ENCODE data around the gene BPHL.
"Not testable (repeated sequence)": the region's sequence is repeated elsewhere in the genome, so short reads cannot be mapped to it uniquely, and the experiment has no call there.

The BPHL gene

DNA sequence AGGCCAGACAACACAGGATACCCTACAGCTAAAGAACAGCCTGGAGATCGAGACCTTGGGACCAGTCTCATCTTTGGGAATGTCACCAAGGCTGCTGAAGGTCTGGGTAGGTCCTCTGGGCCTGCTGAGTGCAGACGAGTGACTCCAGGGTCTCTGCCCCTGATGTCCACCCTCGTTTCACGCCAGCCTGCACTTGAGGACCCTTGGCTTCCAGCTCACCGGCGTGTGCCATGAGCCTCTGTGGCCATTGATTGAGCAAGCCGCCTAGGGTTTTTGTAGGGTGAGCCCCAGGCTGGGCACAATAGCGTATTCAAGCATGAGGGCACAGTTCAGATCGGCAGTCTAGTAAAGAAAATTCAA lies 4.3 kb downstream of the BPHL start:
- DNase-seq = no peak

DNA sequence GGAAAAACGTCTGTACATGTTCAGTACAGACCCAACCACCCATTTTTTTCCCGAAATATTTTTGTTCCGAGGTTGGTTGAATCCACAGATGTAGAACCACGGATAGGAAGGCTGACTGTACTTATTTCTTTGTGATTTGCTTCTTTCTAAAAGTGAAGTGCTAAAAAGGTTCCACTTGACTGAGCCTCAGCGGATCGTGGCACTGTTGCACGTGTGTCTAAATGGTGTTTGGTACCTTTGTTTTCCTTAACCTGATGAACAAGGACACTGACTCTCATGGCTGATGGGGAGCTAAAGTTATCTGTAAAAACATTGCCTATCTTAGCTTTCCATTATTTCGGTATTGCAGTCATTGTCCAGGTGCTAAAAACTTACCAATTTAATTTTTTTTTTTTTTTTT lies 6.2 kb downstream of the BPHL start:
- DNase-seq = no peak

DNA sequence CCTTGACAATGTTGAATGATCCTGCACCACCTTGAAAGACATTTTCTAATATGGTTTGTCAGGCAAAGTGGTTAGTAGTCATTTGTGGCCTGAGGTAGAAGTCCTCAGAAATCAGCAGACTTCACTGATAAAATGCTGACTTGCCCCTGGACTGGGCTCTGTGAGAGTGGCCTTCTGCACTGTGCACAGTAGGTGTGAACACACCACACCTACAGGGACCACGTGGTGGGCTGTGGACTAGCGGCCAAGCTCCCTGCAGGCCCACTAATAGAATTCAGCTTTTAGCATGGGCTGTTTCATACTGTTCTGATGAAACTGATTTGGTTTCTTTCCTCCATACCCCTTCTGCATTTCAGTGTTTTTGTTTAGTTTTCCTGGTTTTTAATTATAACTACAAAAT lies 7.3 kb downstream of the BPHL start:
- DNase-seq = no peak

DNA sequence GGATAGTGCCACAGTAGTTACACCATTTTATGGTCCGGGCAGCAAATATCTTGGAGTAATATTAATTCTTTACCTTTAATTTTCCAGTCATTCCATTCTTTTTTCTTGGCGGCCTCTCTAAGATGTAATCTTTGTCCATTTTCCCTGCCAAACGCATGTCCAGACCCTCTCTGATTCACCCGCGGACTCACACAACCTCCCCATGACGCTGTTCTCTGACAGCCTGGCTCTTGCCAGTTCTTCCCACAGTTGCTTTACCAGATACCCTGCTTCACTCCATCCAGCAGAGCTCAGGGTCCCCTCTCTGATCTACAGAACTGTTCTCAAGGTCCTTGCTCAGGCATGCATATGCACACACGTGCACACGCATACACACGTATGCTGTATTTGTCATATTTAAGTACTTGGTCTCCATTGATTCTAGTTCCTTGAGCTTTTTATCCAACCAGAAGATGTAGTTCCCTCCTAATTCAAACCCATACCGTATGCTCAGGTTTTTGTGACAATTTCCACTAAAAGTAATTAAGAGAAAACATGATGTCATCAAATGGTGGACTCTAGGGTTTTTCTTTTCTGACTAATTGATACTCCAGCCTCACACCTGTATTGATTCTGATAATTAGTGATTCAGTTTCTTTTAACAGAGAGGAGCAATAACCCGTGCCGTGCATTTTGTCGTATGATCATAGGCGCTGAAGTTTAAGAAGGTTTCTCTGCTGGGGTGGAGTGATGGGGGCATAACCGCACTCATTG lies 10.0 kb downstream of the BPHL start:
- DNase-seq = no peak

DNA sequence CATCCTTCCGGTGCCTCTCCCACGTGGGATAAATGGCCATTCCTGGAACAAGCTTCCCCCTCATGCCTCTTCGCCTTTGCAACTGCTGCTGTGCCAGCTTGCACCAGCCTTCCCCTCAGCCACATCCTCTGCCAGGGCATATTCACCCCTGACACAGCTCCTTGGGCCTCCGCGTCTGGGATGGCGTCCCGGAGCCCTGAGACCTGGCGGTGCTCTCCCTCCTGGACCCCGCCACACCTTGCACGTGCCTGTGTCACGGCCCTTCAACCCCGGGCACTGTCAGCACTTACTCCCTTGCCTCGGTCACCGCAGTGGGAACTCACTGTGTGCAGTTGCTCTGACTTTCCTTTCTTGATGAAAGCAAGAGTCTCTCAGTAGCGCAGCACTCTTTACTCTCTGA lies 13.2 kb downstream of the BPHL start:
- no peak for DNase-seq

DNA sequence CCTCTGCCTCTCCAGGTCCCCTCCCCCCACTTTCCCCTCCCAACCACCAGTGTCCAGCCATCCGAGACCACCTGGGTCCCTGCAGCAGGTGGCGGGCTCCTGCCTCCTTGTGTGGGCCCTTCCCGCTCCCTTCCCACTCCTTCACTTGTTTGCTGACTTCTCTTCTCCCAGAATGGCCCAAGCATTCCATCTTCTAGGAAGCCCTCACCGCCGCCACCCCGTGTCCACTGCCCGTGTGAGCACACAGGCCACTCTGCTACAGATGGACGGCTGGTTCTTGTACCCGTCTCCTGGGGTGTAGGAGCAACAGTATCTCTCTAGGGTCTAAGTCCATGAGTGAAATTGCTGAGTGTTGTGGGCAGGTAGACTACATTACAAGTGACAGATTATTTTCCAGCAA lies 15.0 kb downstream of the BPHL start:
- no peak for DNase-seq

DNA sequence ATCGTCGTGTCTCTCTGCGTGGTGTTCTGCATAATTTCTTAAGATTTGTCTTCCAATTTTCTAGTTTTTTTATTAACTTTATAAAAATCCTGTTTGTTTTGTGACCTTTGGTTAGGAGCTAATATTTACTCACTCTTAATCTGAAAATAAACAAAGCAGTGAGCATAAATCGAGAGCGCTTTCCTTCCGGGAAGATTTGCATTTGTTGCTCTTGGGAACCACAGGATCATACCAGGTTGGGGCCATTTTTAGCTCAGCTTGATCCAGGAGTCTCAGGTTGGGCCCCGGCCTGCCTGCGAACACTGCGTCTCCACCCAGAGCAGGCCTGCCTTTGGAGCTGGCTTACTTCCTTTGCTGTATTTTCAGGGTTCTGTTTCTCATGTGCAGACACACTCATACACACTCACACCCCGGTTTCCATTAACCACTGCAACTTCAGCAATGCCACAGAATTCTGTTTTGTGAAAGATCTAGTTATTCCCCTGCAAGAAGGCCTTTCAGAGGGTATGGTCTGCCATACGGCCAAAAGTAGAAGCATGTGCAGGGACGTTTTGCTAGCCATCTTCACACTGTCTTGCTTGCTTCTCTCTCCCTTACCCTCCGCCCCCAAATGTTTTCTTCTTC lies 17.3 kb downstream of the BPHL start:
- DNase-seq = no peak

DNA sequence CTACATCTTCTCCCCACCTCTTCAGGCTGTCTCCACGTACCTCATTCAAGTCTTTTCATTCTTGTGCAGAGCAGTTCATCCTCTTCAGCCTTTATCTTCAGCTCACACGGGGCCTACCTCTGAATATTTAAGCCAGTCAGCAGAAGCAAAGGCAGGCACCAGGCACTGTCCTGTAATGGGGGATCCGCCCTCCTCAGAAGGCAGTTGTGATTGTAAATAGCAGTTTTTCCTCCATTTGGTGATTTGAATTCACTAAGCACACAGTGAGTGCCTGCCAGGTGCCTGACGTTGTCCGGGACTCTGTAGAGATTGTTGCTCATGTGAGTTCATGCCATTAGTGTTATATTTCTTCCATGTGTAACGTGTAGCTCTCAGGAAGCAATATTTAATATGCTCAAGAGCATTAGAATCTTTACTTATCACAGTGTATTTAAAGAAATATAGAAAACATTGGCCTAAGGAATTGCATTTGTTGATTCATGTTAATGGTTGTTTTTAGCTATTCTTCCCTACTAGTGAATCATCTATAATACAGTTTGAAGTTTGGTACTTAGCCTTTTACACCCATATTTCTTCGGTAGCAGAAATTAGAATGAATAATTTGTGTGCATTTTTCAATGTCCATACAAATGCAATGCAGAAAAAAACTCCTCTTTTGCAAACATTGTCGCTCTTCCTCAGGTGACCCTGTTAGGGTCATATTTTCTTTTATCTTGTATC lies 17.9 kb downstream of the BPHL start:
- DNase-seq = no peak

DNA sequence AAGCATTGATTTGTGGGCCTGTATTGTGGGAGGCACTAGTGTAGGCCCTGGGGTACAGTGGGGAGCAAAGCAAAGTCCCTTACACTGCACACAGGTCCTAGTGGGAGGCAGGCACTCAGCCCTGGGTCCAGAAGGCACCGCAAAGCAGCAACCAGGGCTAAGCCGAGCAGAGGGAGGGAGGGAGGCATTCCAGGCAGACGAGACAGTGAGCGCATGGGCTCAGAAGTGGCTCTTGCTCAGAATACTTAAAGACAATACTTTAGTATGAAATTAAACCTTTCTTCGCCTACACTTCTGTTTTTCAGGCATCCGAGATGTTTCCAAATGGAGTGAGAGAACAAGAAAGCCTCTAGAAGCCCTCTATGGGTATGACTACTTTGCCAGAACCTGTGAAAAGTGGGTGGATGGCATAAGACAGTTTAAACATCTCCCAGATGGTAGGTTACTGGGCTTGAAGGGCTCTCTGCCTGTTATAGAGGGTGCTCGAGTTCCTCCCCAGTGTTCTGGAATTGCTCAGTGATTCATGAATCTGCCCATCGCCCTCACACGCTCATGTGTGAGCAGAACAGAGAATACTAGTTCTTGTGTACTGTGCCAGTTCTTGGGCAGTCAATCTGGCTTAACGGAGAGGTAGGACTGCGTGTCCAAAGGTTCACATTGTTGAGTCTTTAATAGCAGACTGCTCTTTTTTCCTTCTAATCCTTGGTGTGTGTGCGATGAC lies 18.7 kb downstream of the BPHL start:
- DNase-seq = peak; percentile 51

DNA sequence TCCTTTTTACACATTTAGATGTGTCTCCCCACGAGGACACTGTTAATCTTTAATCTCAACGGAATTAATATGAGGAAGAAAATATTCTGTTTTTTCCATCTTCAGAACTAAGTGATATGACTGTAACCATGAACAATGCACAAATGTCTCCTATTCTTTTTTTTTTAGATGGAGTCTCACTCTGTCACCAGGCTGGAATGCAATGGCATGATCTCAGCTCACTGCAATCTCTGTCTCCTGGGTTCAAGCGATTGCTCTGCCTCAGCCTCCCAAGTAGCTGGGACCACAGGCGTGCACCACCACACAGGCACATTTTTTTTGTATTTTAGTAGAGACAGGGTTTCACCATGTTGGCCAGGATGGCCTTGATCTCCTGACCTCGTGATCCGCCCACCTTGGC lies 19.4 kb downstream of the BPHL start:
- peak; percentile 47 for DNase-seq

DNA sequence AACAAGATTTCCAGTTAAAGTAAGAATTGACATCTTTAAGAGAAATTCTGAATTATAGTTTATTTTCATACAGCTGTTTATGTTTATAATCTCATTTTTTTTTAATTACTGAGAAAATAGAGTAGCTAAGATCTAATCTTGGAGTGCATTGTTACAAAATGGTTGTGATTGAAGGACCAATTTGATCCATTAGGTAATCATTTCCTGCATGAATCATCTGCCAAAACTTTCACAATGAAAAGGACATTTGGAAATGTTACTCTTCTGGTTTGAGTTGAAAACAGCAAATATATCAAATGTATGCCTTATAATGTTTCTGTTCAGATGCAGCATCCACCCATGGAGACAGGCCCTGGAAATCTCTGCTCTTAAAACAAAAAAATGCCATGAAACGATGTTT lies 19.8 kb downstream of the BPHL start:
- DNase-seq = no peak

DNA sequence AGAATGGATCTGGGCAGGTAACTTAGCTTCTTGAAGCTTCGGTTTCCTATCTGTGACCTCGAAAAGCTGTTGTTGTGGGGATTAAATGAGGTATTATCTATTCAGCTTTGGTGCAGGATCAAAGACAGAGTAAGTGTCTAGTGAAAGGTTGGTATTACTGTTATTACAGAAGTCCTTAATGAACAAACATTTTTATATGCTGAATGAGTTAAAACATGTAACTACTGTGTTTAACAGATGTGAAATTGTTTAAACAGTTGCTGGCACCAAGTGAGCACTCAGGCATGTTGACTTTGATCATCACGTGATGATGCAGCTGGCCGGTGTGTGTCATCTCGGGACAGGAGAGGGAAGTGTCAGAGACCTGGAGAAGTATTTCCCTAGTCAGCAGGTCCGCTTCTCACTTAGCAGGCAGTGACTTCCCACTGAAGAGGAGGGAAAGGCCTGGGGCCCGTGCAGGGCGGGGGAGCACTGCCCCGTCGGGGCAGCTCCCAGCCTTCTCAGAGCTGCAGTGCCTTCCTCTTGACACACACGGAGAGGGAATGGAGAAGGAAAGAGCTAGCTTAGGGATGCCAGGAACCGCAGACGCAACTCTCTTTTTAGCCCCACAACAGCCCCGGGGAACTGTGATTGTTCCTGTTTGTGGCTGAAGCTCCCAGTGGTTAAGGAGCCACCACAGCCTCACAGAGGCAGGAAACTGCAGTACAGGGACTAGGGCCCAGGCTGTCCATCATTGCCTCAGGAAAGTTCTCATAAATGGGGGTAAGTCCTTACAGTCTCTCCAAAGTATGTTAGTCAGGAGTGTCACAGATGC lies 20.8 kb downstream of the BPHL start:
- DNase-seq = peak; percentile 72

DNA sequence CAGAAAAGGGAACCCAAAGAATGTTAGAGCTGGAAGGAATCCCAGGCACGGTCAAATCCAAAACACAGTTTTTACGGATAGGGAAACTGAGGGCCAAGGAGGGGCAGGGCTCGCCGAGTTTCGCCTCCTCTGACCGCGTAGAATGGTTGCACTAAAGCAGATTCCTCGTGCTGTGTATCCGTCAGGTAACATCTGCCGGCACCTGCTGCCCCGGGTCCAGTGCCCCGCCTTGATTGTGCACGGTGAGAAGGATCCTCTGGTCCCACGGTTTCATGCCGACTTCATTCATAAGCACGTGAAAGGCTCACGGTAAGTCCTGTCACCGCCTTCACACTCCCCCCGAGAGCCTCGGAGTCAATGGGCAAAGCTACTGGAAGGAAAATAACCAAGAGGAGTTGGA lies 21.7 kb downstream of the BPHL start:
- DNase-seq = no peak

DNA sequence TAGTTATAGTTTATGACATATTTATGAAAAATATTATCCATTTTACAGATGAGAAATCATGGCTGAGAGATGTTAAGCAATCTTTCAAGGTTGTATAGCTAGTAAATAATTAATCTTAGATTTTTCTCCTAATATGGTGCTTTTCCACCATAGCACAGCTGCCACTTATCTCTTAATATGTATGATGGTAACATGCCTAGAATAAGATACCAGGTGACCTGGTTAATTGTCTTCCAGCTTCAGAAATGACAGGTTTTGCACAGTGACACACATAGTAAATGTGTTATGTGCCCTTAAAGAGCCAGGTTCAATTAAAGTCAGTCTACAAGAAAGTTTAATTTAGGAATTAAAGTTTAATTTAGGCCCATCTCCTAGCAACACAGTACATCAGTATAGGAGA lies 24.0 kb downstream of the BPHL start:
- no peak for DNase-seq

DNA sequence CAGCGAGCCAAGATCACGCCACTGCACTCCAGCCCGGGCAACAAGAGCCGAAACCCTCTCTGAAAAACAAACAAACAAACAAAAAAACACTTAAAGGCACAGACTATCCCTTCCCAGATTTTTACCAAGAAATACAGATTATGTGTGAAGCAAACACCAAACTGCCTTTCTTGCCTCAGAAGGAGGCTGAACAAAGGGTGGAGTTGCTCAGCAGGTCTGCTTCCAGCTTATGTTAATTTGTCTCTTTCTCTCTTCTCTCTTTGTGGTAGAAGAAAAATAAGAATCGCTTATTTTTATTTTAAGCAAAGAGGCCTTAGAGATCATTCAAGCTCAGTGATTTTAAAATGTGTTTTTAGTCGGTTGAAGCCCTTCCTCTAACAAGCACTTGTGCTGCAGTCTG lies 24.6 kb downstream of the BPHL start:
- no peak for DNase-seq

DNA sequence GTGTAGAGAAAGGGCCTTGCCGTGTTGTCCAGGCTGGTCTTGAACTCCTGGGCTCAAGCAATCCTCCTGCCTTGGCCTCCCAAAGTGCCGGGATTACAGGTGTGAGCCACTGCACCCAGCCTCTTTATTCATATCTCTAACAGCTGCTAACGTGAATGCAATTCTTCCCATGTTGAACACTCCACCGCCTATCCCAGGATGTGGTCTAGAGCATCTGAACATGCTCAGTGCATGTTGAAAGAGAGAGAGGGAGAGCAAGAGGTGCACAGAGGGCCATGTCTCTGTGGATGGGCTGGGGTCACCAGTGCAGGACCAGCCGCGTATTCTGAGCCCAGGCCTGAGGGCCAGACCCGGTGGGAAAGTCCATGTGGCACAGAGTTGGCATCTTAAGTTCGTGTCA lies 26.1 kb downstream of the BPHL start:
- no peak for DNase-seq

DNA sequence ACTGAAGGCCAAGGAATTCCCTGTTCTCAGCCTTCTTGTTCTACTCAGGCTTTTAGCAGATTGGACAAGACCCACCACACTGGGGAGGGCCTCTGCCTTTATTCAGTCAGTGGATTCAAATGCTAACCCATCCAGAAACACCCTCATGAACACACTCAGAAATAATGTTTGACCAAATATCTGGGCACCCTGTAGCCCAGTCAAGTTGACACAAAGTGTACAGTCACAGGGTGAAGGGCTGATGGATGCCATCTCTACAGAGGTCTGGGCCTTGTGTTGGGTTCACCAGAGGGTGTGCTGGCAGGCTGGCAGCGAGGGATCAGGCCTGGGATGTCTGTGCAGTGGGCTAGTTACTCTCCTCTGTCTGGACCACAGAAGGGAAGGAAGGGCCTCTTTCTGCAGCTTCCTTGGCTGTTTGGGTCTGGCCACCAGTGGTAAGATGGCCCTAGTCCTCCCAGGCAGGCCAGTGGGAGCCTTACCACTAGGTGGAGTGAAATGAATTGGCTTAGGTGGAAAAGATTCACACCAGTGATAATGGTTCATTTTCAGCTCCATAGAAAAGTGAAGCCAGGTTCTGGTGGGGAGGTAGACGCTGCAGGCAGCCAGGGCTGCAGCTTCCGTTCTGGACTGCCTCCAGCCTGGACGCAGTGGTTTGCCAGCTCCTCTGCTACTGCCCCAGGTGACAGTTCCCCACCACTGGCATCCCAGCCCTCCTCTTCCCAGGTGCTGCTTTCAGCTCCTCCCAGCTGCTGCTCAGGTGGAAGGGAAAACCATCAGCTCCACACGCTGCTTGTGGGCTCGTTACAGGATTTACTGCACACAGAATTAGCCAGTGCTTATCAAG lies 29.6 kb downstream of the BPHL start:
- DNase-seq = no peak

DNA sequence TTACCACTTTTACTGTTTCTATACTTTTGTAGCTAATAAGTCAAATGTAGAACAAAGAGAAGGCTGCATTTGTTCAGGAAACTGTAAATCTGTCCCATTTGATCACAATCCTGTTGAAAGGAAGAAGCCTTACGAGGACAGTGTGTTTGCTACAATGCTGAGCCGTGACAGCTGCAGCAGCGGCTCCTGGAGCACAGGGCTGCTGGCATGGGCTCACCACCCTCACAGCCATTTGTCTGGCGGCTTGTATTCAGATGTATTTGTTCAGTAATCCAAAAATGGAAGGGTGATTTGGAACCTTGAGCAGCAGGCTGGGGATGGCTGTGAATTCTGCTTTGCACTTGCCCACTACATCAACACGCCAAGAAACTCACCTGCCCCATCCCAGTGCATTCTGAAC lies 33.2 kb downstream of the BPHL start:
- no peak for DNase-seq

DNA sequence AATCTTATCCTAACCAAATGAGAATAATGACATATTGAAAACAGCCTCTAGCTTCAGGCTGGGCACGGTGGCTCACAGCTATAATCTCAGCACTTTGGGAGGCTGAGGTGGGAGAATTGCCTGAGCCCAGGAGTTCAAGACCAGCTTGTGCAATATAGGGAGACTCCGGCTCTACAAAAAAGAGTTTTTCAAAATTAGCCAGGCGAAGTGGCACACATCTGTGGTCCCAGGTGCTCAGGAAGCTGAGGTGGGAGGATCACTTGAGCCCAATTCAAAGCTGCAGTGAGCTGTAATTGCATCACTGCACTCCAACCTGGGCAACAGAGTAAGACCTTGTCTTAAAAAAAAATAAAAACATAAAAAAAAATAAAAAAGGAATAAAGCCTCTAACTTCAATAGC lies 34.2 kb downstream of the BPHL start:
- no peak for DNase-seq

DNA sequence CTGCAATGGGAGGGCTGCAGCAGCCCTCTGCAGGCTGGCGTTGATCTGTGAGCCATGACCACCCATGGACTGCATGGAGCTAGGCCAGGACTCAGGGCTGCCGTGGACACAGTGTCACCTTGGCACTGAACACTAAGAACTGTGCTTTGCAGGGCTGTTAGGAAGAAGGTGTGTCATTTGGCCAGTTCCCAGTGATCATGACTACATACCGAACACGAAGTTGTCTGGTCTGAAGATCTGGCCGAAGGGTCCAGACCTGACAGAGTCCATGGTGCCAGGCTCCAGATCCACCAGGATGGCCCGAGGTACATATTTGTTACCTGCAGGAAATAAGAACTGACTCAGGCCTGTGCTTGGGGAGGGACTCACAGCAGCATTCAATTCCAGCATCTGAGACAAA lies 36.9 kb downstream of the BPHL start:
- not testable (repeated sequence) for DNase-seq

Measured in fibroblast of skin of back (primary cell).